A549 (cell line): ENCODE data around the gene DGKD.

Source experiments
- BHLHE40 ChIP-seq: IDR thresholded peaks from 2 replicates; pipeline ENCODE4 v1.6.1; 2012; ENCODE audit warnings: low read depth, low read length, inconsistent platforms
- CBX2 ChIP-seq: fragments of 200-600 bp; sonication (generic); IDR thresholded peaks from 2 replicates; pipeline ENCODE4 v1.6.1; 2016; ENCODE audit warnings: low read depth, mild to moderate bottlenecking, borderline replicate concordance
- CEBPB ChIP-seq, 2 experiments: fragments of >200 bp in 1 of 2; sonication (Bioruptor Twin) in 1 of 2; formaldehyde crosslinking in 1 of 2; IDR thresholded peaks; 2 replicates each; pipeline ENCODE4 v1.6.1; 2012 to 2016
- CTCF ChIP-seq: fragments of >200 bp; sonication (Bioruptor Twin); formaldehyde crosslinking; IDR thresholded peaks from 3 replicates; pipeline ENCODE4 v1.5.1; 2016
- EP300 ChIP-seq, 2 experiments: fragments of >200 bp; sonication (Bioruptor Twin); formaldehyde crosslinking; IDR thresholded peaks; 2 replicates in 1 of 2; 3 replicates in 1 of 2; pipeline ENCODE4 v1.6.1; 2016 to 2017
- JUN ChIP-seq, 2 experiments: fragments of >200 bp; sonication (Bioruptor Twin); formaldehyde crosslinking; IDR thresholded peaks; 2 replicates in 1 of 2; 3 replicates in 1 of 2; pipeline ENCODE4 v1.6.1; 2016 to 2017
- RCOR1 ChIP-seq: fragments of 150-350 bp; IDR thresholded peaks from 2 replicates; pipeline ENCODE4 v1.6.1; 2014; ENCODE audit warnings: antibody characterized with exemption, low read length, low read depth
- REST ChIP-seq: fragments of 200-600 bp; sonication (generic); IDR thresholded peaks from 2 replicates; pipeline ENCODE4 v1.6.1; 2016; ENCODE audit warnings: antibody characterized with exemption, mild to moderate bottlenecking, moderate library complexity
- RFX5 ChIP-seq: fragments of 450-650 bp; IDR thresholded peaks from 2 replicates; pipeline ENCODE4 v1.7.1; 2014; ENCODE audit warnings: antibody characterized with exemption, mild to moderate bottlenecking, moderate library complexity
- RNF2 ChIP-seq: fragments of 200-600 bp; sonication (generic); IDR thresholded peaks from 2 replicates; pipeline ENCODE4 v1.6.1; 2016; ENCODE audit warnings: low read depth, mild to moderate bottlenecking, antibody characterized with exemption, moderate library complexity, borderline replicate concordance
- ZFP36 ChIP-seq: fragments of 450-650 bp; IDR thresholded peaks from 2 replicates; pipeline ENCODE4 v1.6.1; 2014; ENCODE audit warnings: borderline replicate concordance; ENCODE audit not compliant: partially characterized antibody
- TF ChIP-seq, protein P1 (sequence below): fragments of 450-650 bp; IDR thresholded peaks from 2 replicates; pipeline ENCODE4 v1.6.1; 2014; ENCODE audit warnings: antibody characterized with exemption

DNA sequence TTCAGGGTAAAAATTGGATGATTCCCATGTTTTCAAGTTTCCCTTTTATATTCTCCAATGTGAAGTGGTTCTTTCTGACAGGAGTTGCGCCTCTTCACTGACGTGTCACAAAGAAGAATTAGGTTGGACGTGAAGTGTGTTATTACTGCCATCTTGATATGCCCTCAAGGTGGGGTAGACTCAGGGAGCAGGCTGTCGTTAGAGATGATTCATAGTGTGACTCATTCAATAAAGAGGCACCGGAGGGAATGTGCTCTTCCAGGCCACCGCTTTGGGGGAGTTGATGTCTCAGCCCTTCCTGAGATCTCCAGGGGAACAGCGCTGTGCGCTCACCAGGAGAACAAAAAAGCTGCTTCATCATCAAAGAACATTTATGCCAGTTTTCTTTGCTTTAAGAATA is 3.6 kb upstream of the DGKD start:
- TF ChIP-seq ZFP36 (no peak), CTCF (no peak), JUN (IDR thresholded peaks at IDR 0.05) (peak; percentile 38 to 71; a peak in 1 of 5 replicates), EP300 (IDR thresholded peaks at IDR 0.05) (peak in 1 of 2 experiments; percentile 27; a peak in 1 of 5 replicates), RNF2 (no peak), RCOR1 (no peak), CEBPB (IDR thresholded peaks at IDR 0.05) (peak in 1 of 2 experiments; percentile 42; a peak in 1 of 4 replicates), RFX5 (no peak), CBX2 (no peak), BHLHE40 (no peak), REST (no peak)
- TF ChIP-seq, protein P1, sequence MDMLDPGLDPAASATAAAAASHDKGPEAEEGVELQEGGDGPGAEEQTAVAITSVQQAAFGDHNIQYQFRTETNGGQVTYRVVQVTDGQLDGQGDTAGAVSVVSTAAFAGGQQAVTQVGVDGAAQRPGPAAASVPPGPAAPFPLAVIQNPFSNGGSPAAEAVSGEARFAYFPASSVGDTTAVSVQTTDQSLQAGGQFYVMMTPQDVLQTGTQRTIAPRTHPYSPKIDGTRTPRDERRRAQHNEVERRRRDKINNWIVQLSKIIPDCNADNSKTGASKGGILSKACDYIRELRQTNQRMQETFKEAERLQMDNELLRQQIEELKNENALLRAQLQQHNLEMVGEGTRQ: no peak
